ENCODE measurements around the gene DOCK3.

DOCK3 gene

GRCh38 chr3:51311055-51311454 lies 636.3 kb downstream of the DOCK3 start:
- TF ChIP-seq, protein P1, sequence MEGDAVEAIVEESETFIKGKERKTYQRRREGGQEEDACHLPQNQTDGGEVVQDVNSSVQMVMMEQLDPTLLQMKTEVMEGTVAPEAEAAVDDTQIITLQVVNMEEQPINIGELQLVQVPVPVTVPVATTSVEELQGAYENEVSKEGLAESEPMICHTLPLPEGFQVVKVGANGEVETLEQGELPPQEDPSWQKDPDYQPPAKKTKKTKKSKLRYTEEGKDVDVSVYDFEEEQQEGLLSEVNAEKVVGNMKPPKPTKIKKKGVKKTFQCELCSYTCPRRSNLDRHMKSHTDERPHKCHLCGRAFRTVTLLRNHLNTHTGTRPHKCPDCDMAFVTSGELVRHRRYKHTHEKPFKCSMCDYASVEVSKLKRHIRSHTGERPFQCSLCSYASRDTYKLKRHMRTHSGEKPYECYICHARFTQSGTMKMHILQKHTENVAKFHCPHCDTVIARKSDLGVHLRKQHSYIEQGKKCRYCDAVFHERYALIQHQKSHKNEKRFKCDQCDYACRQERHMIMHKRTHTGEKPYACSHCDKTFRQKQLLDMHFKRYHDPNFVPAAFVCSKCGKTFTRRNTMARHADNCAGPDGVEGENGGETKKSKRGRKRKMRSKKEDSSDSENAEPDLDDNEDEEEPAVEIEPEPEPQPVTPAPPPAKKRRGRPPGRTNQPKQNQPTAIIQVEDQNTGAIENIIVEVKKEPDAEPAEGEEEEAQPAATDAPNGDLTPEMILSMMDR (IDR thresholded peaks at IDR 0.05; ENCODE audit: insufficient read depth, low read depth, low read length, missing control alignments) = peak; percentile 40
- peak; percentile 28 for DNase-seq (ENCODE audit: low read depth)
- H3K4me3 ChIP-seq (ENCODE audit: low read depth, low read length) = no peak overlapping the region

- H3K4me3 ChIP-seq (ENCODE audit: low read depth, low read length) = no peak overlapping the region
- TF ChIP-seq, protein P1 (IDR thresholded peaks at IDR 0.05; ENCODE audit: insufficient read depth, low read depth, low read length, missing control alignments) = no peak
- DNase-seq (ENCODE audit: low read depth) = no peak
These were observed 653.5 kb downstream of the DOCK3 start for GRCh38 chr3:51328206-51328605.

GRCh38 chr3:51330046-51330445 lies 655.3 kb downstream of the DOCK3 start:
- no peak overlapping the region for H3K4me3 ChIP-seq (ENCODE audit: low read depth, low read length)
- TF ChIP-seq, protein P1 (IDR thresholded peaks at IDR 0.05; ENCODE audit: insufficient read depth, low read depth, low read length, missing control alignments) = no peak
- no peak for DNase-seq (ENCODE audit: low read depth)

DNA sequence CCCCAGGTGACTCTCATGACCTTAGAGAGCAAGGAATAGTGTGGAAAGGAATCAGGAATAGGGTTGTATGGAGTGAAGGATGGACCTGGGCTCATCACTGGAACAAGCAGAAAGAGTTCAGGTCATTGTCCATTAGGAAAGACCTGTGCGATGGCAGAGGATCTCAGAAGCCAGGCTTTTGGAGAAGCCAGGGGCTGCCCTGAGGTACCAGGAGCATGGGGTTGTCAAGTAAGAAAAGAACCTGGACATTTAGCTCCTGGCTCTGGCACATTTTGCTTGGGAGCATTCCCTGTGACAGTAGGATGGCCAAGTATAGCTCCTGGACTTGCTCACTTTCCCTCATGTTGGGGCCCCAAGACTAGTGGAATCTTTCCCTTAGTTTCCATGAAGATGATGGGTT lies 657.4 kb downstream of the DOCK3 start:
- TF ChIP-seq, protein P1 (IDR thresholded peaks at IDR 0.05; ENCODE audit: insufficient read depth, low read depth, low read length, missing control alignments) = no peak
- DNase-seq (ENCODE audit: low read depth) = no peak
- H3K4me3 ChIP-seq (ENCODE audit: low read depth, low read length) = no peak overlapping the region

GRCh38 chr3:51333021-51333420 lies 658.3 kb downstream of the DOCK3 start:
- no peak for DNase-seq (ENCODE audit: low read depth)
- TF ChIP-seq, protein P1 (IDR thresholded peaks at IDR 0.05; ENCODE audit: insufficient read depth, low read depth, low read length, missing control alignments) = no peak
- no peak overlapping the region for H3K4me3 ChIP-seq (ENCODE audit: low read depth, low read length)

DNA sequence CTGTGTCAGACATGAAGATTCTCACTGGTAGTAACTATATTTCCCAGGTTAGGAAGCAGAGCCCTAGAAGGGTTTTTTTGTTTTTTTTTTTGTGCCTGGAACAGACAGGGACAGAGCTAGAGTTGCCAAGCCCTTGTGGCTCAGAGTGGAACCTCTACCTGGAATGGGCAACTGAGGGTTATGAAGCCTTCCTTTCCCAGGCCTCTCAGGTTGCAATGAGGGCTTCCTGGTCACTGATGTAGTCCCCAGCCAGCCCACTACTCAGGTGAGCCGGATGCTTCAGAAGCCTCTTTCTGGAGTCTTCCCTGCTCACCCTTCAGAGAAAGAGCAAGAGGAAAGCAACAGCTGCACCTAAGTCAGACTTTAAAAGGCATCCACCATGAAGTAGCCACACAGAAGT lies 661.5 kb downstream of the DOCK3 start:
- DNase-seq (ENCODE audit: low read depth) = no peak
- TF ChIP-seq, protein P1 (IDR thresholded peaks at IDR 0.05; ENCODE audit: insufficient read depth, low read depth, low read length, missing control alignments) = no peak
- no peak overlapping the region for H3K4me3 ChIP-seq (ENCODE audit: low read depth, low read length)

DNA sequence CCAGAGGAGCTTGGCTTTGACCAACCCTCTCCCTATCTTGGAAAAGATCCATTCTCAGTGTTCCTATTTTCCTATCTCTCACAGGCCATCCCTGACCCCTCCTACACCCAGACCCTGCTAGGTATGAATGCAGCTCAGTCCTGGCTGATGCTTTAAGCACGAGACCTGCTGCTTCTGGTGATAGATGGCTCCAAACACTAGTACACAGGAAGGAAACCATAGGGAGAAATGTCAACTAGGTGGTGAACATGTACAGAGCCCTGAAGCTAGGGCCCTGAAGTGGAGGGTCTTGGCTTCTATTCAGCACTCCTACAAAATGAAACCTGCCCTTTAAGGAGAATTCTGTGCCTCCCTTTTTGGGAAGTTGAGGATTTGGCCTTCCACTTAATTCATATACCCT lies 662.9 kb downstream of the DOCK3 start:
- TF ChIP-seq, protein P1 (IDR thresholded peaks at IDR 0.05; ENCODE audit: insufficient read depth, low read depth, low read length, missing control alignments) = no peak

More for the DNA sequence above, 662.9 kb downstream of the DOCK3 start:
- no peak for DNase-seq (ENCODE audit: low read depth)
- H3K4me3 ChIP-seq (ENCODE audit: low read depth, low read length) = no peak overlapping the region
